ENCODE measurements around the gene DCTN1. TPM values are rescaled to one million over a fixed set of nuclear protein-coding genes. Genes with fewer than 3 reads are reported as not detected.
A peak's percentile ranks its signal among the peaks of the same experiment; 100 is the strongest.

Gene DCTN1
- total RNA-seq, 1 donor from 2014 or later: 93.1 TPM

GRCh38 chr2:74418312-74418711, 38.2 kb upstream of the DCTN1 start:
- no peak overlapping the region for H3K4me3 ChIP-seq (ENCODE audit: low read depth, low read length)
- no peak for TF ChIP-seq CTCF (conservative IDR thresholded peaks at IDR 0.05; ENCODE audit: low read depth, low read length)
- DNase-seq (ENCODE audit: low read depth): no peak

GRCh38 chr2:74417763-74418162, 37.7 kb upstream of the DCTN1 start:
- H3K4me3 ChIP-seq (ENCODE audit: low read depth, low read length): no peak overlapping the region
- no peak for TF ChIP-seq CTCF (conservative IDR thresholded peaks at IDR 0.05; ENCODE audit: low read depth, low read length)
- no peak for DNase-seq (ENCODE audit: low read depth)

GRCh38 chr2:74417197-74417596, 37.1 kb upstream of the DCTN1 start:
- no peak for DNase-seq (ENCODE audit: low read depth)
- no peak for TF ChIP-seq CTCF (conservative IDR thresholded peaks at IDR 0.05; ENCODE audit: low read depth, low read length)
- no peak overlapping the region for H3K4me3 ChIP-seq (ENCODE audit: low read depth, low read length)

GRCh38 chr2:74416778-74417177, 36.7 kb upstream of the DCTN1 start:
- peak; percentile 19 for TF ChIP-seq CTCF (conservative IDR thresholded peaks at IDR 0.05; ENCODE audit: low read depth, low read length)
- DNase-seq (ENCODE audit: low read depth): no peak
- no peak overlapping the region for H3K4me3 ChIP-seq (ENCODE audit: low read depth, low read length)

- no peak for TF ChIP-seq CTCF (conservative IDR thresholded peaks at IDR 0.05; ENCODE audit: low read depth, low read length)
- DNase-seq (ENCODE audit: low read depth): no peak
- peak overlapping the region; percentile 64 for H3K4me3 ChIP-seq (ENCODE audit: low read depth, low read length)
Observed at GRCh38 chr2:74415762-74416395, 35.8 kb upstream of the DCTN1 start.

- peak overlapping the region; percentile 64 for H3K4me3 ChIP-seq (ENCODE audit: low read depth, low read length)
- TF ChIP-seq CTCF (conservative IDR thresholded peaks at IDR 0.05; ENCODE audit: low read depth, low read length): peak; percentile 32
- no peak for DNase-seq (ENCODE audit: low read depth)
Observed at GRCh38 chr2:74414881-74415761, 35.0 kb upstream of the DCTN1 start.
